Nucleus accumbens (tissue), 56 donors: ENCODE results near the gene APOE.
"Not testable (repeated sequence)": the region's sequence is repeated elsewhere in the genome, so short reads cannot be mapped to it uniquely, and the experiment has no call there.

Source experiments
- DNase-seq, 56 donors: peaks; one replicate each; lab custom pipeline; 2025; lab: John Stamatoyannopoulos, UW

Gene APOE

GRCh38 chr19:44908074-44908835 is 2.7 kb downstream of the APOE start:
- no peak for DNase-seq

- no peak for DNase-seq
Observed at GRCh38 chr19:44908836-44909261, 3.3 kb downstream of the APOE start.

GRCh38 chr19:44909775-44910174 is 4.2 kb downstream of the APOE start:
- peak in 1 of 56 donors; percentile 41 for DNase-seq

- not testable (repeated sequence) for DNase-seq
Observed at GRCh38 chr19:44911896-44912295, 6.3 kb downstream of the APOE start.

- DNase-seq = peak; percentile 8 to 93 (median 80)
Observed at GRCh38 chr19:44912854-44913253, 7.3 kb downstream of the APOE start.

GRCh38 chr19:44913512-44914432 is 8.2 kb downstream of the APOE start:
- peak in 2 of 56 donors; percentile 24 to 38 for DNase-seq

GRCh38 chr19:44914433-44915206 is 9.0 kb downstream of the APOE start, which contains the start of gene APOC1:
APOC1 (plus strand) TSS chr19:44914608; CDS start chr19:44914892, 284 bp downstream.
- DNase-seq = peak in 54 of 56 donors; percentile 13 to 89 (median 69)

- DNase-seq = no peak
Observed at GRCh38 chr19:44924243-44924725, 18.7 kb downstream of the APOE start.

GRCh38 chr19:44925114-44925891 is 19.7 kb downstream of the APOE start:
- DNase-seq = peak in 55 of 56 donors; percentile 25 to 94 (median 81)

- not testable (repeated sequence) for DNase-seq
Observed at GRCh38 chr19:44926245-44927077, 20.9 kb downstream of the APOE start.

- DNase-seq = no peak
Observed at GRCh38 chr19:44927746-44928145, 22.1 kb downstream of the APOE start.

- no peak for DNase-seq
Observed at GRCh38 chr19:44930088-44930487, 24.5 kb downstream of the APOE start.

- DNase-seq = no peak
Observed at GRCh38 chr19:44931541-44931940, 25.9 kb downstream of the APOE start.

- DNase-seq = no peak
Observed at GRCh38 chr19:44939668-44940067, 34.1 kb downstream of the APOE start.

- DNase-seq = no peak
Observed at GRCh38 chr19:44942067-44942571, 36.5 kb downstream of the APOE start, which contains the start of gene APOC4. APOC4 (plus strand) TSS chr19:44942237; CDS start chr19:44942278, 41 bp downstream.

- DNase-seq = peak in 33 of 56 donors; percentile 6 to 67 (median 21)
Observed at GRCh38 chr19:44943801-44944249, 38.2 kb downstream of the APOE start.

GRCh38 chr19:44947041-44947581 is 41.5 kb downstream of the APOE start:
- no peak for DNase-seq

- no peak for DNase-seq
Observed at GRCh38 chr19:44948237-44948636, 42.6 kb downstream of the APOE start.
